ENCODE measurements around the gene PMF1.

DNA sequence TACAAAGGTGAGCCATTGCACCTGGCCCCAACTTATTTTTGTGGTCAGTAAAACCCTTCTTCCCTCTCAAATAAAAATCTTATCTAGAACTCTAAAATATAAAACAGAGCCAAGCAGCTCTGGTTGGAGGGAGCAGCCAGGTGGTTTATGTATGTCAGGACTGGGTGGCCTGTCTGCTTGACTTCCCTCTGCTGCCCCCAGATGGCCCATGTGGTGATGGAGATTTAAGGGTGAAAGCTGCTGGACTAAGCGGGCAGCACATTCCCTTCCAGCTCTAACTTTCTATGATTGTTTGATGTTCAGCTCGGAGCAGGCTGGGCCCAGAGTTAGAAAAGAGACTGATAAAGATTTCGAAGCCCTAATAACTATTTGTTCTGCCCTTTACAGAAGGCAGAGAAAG, 47.0 kb downstream of the PMF1 start:
- TF ChIP-seq, protein P1, sequence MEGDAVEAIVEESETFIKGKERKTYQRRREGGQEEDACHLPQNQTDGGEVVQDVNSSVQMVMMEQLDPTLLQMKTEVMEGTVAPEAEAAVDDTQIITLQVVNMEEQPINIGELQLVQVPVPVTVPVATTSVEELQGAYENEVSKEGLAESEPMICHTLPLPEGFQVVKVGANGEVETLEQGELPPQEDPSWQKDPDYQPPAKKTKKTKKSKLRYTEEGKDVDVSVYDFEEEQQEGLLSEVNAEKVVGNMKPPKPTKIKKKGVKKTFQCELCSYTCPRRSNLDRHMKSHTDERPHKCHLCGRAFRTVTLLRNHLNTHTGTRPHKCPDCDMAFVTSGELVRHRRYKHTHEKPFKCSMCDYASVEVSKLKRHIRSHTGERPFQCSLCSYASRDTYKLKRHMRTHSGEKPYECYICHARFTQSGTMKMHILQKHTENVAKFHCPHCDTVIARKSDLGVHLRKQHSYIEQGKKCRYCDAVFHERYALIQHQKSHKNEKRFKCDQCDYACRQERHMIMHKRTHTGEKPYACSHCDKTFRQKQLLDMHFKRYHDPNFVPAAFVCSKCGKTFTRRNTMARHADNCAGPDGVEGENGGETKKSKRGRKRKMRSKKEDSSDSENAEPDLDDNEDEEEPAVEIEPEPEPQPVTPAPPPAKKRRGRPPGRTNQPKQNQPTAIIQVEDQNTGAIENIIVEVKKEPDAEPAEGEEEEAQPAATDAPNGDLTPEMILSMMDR (IDR thresholded peaks at IDR 0.05) = no peak
- TF ChIP-seq POLR2A (IDR thresholded peaks at IDR 0.05) = no peak

Data from prostate gland (tissue), 2 donors.